Gastrocnemius medialis (tissue), 4 donors: ENCODE measurements around the gene TELO2. TPM values are rescaled to one million over a fixed set of nuclear protein-coding genes. Genes with fewer than 3 reads are reported as not detected.

Experiments
- ATAC-seq, 2 donors: fragments of 150-250 bp; one replicate each; pipeline ENCODE4 v1.9.1; 2016
- DNase-seq, 2 donors: peaks; one replicate each; pipeline ENCODE4 v3.0.0-alpha.2; 2019
- H3K27ac ChIP-seq, 4 donors: fragments of 200-600 bp; sonication (generic); 1 replicate in 1 of 4; 2 replicates in 3 of 4; pipeline ENCODE4 v1.5.1; 2016 to 2018; ENCODE audit warnings: mild to moderate bottlenecking in 2 of 4, moderate library complexity in 1 of 4
- H3K27me3 ChIP-seq, 3 donors: fragments of 200-600 bp; sonication (generic) in 2 of 3; 1 replicate in 1 of 3; 2 replicates in 2 of 3; pipeline versions ENCODE4 v1.5.1 to v1.6.0; 2016 to 2019; ENCODE audit warnings: mild to moderate bottlenecking in 1 of 3, moderate library complexity in 1 of 3
- H3K36me3 ChIP-seq, 2 donors: fragments of 200-600 bp; sonication (generic) in 1 of 2; one replicate each; pipeline ENCODE4 v1.5.1; 2017 to 2018
- H3K4me1 ChIP-seq, 2 donors: fragments of 200-600 bp; sonication (generic) in 1 of 2; one replicate each; pipeline ENCODE4 v1.5.1; 2016 to 2017; ENCODE audit warnings: mild to moderate bottlenecking in 2 of 2
- H3K4me3 ChIP-seq, 4 donors: fragments of 200-600 bp; sonication (generic) in 3 of 4; 1 replicate in 1 of 4; 2 replicates in 3 of 4; pipeline ENCODE4 v1.5.1; 2016 to 2019; ENCODE audit warnings: mild to moderate bottlenecking in 2 of 4
- H3K9me3 ChIP-seq, 3 donors: fragments of 200-600 bp; sonication (generic) in 2 of 3; 1 replicate in 1 of 3; 2 replicates in 2 of 3; pipeline ENCODE4 v1.5.1; 2016 to 2019
- CTCF ChIP-seq, 5 experiments: fragments of 450-650 bp in 3 of 5; fragments of 200-600 bp in 2 of 5; sonication (generic) in 2 of 5; IDR thresholded peaks in 4 of 5; conservative IDR thresholded peaks in 1 of 5; 1 replicate in 4 of 5; 2 replicates in 1 of 5; pipeline ENCODE4 v1.5.1; 2016 to 2019; ENCODE audit warnings: antibody characterized with exemption in 5 of 5, mild to moderate bottlenecking in 3 of 5, moderate library complexity in 3 of 5
- POLR2A ChIP-seq, 2 donors: fragments of 450-650 bp; IDR thresholded peaks; one replicate each; pipeline ENCODE4 v1.6.1; 2017; ENCODE audit warnings: antibody characterized with exemption in 2 of 2, mild to moderate bottlenecking in 2 of 2, moderate library complexity in 2 of 2
- in situ Hi-C, 4 donors: fragments of 200-750 bp; cut with MboI; loops; one replicate each; pipeline versions ENCODE4 v1.15.0 to v1.8.0; 2017; ENCODE audit warnings: low sequenced_read_pairs in 4 of 4
- intact Hi-C: fragments of 100-400 bp; cut with DNase I; formaldehyde crosslinking; loops from one replicate; pipeline ENCODE4 v1.15.1; 2023; ENCODE audit warnings: low total_unique reads
- total RNA-seq, 4 donors: library from RNA; depleted of rRNA; stranded (reverse); fragments of >200 nt; gene quantifications; one replicate each; pipeline versions ENCODE4 v1.1.0 to v1.2.3, GENCODE V29; 2016

TELO2 gene
- total RNA-seq = 10 to 100 TPM in 2 of 4 donors, 1 to 10 TPM in 2; 2.9 to 11.2 (median 9.8) TPM

GRCh38 chr16:1492923-1493745, at the start of gene TELO2:
TSS of gene TELO2 (plus strand) at chr16:1493360. CDS start at chr16:1494282, 922 bp downstream.
- ATAC-seq (peak; percentile 87), DNase-seq (peak; percentile 64 to 68)
- Histone ChIP-seq H3K9me3 (no peaks in the 10 kb centered on the region), H3K27me3 (no peaks in the 10 kb centered on the region), H3K36me3 (peaks cover 0 to 31% of the 10 kb centered on the region in 2 donors), H3K27ac (peak within 1 kb of the TSS; percentile 84 to 98 (median 92)), H3K4me3 (peak within 1 kb of the TSS; percentile 78 to 95 (median 83)), H3K4me1 (peaks cover 15 to 20% of the 10 kb centered on the region in 2 donors)
- TF ChIP-seq CTCF (IDR thresholded peaks at IDR 0.05 in 4 of 5, conservative IDR thresholded peaks at IDR 0.05 in 1 of 5) = no peak
- peak; percentile 27 to 53 for TF ChIP-seq POLR2A (IDR thresholded peaks at IDR 0.05)
- in situ Hi-C loops = no loop called here
- intact Hi-C loops = loop anchor here (1.0 to 10.0 kb wide), 7 partner anchors 18 to 212 kb away; partner anchors contain the start of genes CLCN7, CRAMP1, IFT140 and MAPK8IP3

- H3K4me3 ChIP-seq = no peak overlapping the region
- peaks cover 0 to 32% of the 10 kb centered on the region in 2 donors for H3K36me3 ChIP-seq
Observed at GRCh38 chr16:1443403-1443973, 49.7 kb upstream of the TELO2 start.

DNA sequence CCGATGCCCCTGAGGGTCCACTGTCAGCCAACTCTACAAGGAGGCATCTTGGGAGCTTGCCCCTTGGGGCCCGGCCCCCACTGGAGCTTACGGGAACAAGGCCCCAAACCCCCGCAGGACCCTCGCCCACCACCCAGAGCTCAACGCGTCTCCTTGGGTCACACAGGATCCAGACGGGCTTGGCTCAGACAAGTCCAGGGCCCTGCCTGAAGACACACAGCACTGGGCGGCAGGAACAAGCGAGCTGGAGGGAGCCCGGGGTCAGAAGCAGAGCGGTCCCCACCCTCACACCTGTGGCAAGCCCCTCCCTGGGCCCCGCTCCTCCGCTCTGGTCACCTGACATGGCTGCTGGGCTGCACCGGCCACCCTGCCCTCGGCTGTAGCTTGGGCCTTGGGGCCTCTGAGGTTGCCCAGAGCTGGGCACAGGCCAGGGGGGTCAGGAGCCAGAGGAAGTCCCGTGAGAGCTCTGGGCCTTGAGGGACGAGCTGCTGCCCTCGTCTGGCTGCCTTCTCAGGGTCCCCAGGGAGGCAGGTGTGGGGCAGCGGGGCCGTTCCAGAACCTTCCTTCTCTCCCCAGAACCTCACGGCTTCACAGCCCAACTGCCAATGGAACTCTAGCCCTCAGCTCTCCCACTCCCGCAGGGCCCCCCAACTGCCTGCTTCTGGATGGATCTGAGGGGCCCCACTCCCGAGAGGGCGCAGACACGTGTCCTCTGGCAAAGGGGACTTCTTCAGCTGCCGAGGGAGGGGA, 49.0 kb upstream of the TELO2 start, which contains the start of gene CCDC154:
TSS of gene CCDC154 (minus strand) at position 577 of the 750 bp plus-strand sequence. CDS start at position 343, 234 bp downstream.
- in situ Hi-C loops (no loop called here), intact Hi-C loops (no loop called here)
- DNase-seq (no peak), ATAC-seq (no peak)
- Histone ChIP-seq H3K4me1 (no peaks in the 10 kb centered on the region), H3K9me3 (no peaks in the 10 kb centered on the region), H3K27me3 (no peaks in the 10 kb centered on the region), H3K36me3 (peaks cover 0 to 38% of the 10 kb centered on the region in 2 donors), H3K4me3 (no peak within 1 kb of the TSS), H3K27ac (no peak within 1 kb of the TSS)
- TF ChIP-seq CTCF (IDR thresholded peaks at IDR 0.05 in 4 of 5, conservative IDR thresholded peaks at IDR 0.05 in 1 of 5) (no peak), POLR2A (IDR thresholded peaks at IDR 0.05) (no peak)

More at GRCh38 chr16:1443403-1443973, 49.7 kb upstream of the TELO2 start:
- intact Hi-C loops = no loop called here
- Histone ChIP-seq H3K27me3 (no peaks in the 10 kb centered on the region), H3K9me3 (no peaks in the 10 kb centered on the region), H3K27ac (no peak overlapping the region), H3K4me1 (no peaks in the 10 kb centered on the region)
- DNase-seq (no peak), ATAC-seq (no peak)
- in situ Hi-C loops = no loop called here
- TF ChIP-seq CTCF (IDR thresholded peaks at IDR 0.05 in 4 of 5, conservative IDR thresholded peaks at IDR 0.05 in 1 of 5) (no peak), POLR2A (IDR thresholded peaks at IDR 0.05) (no peak)

- Histone ChIP-seq H3K27me3 (no peaks in the 10 kb centered on the region), H3K4me1 (no peaks in the 10 kb centered on the region), H3K4me3 (no peak overlapping the region), H3K9me3 (no peaks in the 10 kb centered on the region), H3K27ac (no peak overlapping the region), H3K36me3 (peaks cover 0 to 44% of the 10 kb centered on the region in 2 donors)
- intact Hi-C loops = no loop called here
- in situ Hi-C loops = no loop called here
- no peak for TF ChIP-seq POLR2A (IDR thresholded peaks at IDR 0.05)
- TF ChIP-seq CTCF (IDR thresholded peaks at IDR 0.05 in 4 of 5, conservative IDR thresholded peaks at IDR 0.05 in 1 of 5) = no peak
- DNase-seq = no peak
- ATAC-seq = no peak
Observed at GRCh38 chr16:1444730-1445517, 48.2 kb upstream of the TELO2 start.
